Measurements from ENCODE around the gene OR51V1.
A peak's percentile ranks its signal among the peaks of the same experiment; 100 is the strongest.

The OR51V1 gene

GRCh38 chr11:5224538-5225479 lies 24.3 kb upstream of the OR51V1 start:
- H3K4ac ChIP-seq (ENCODE audit: low read depth in 1 of 2, low read length in 2 of 2), result no peak overlapping the region
- WGBS, result 88% methylated on average over 3 of the region's 6 CpGs

GRCh38 chr11:5223686-5224085 lies 23.2 kb upstream of the OR51V1 start:
- Histone ChIP-seq H2BK120ac (ENCODE audit: low read depth, low read length) (no peak overlapping the region), H4K8ac (ENCODE audit: low read length) (no peak overlapping the region), H3K23ac (ENCODE audit: low read length in 2 of 2) (no peak overlapping the region), H2BK12ac (ENCODE audit: low read length in 2 of 2) (no peak overlapping the region), H2AK5ac (ENCODE audit: low read length, severe bottlenecking) (no peak overlapping the region), H3K9me3 (ENCODE audit: control insufficient read depth, low read length) (no peaks in the 10 kb centered on the region), H2BK15ac (ENCODE audit: low read depth, poor library complexity, severe bottlenecking) (no peak overlapping the region), H3K4me3 (ENCODE audit: insufficient read depth in 1 of 2, low read depth in 1 of 2, low read length in 2 of 2) (no peak overlapping the region), H3K14ac (ENCODE audit: low read length in 2 of 2) (no peak overlapping the region), H4K91ac (ENCODE audit: low read length) (no peak overlapping the region), H3K27ac (ENCODE audit: low read length, poor library complexity, severe bottlenecking) (no peak overlapping the region), H2AFZ (ENCODE audit: low read depth, low read length) (no peak overlapping the region), H3K79me1 (replicated peaks; ENCODE audit: low read length, poor library complexity, severe bottlenecking) (no peaks in the 10 kb centered on the region), H2BK5ac (ENCODE audit: low read depth, low read length, poor library complexity, severe bottlenecking) (no peak overlapping the region), H3K36me3 (ENCODE audit: control insufficient read depth in 1 of 2, insufficient read depth in 2 of 2, low read depth in 1 of 2, low read length in 2 of 2) (no peaks in the 10 kb centered on the region), H3K4me1 (ENCODE audit: control insufficient read depth, insufficient read depth, low read depth, low read length) (no peaks in the 10 kb centered on the region), H3K27me3 (ENCODE audit: control insufficient read depth in 1 of 2, insufficient read depth in 1 of 2, low read length in 2 of 2) (no peaks in the 10 kb centered on the region), H3K18ac (ENCODE audit: low read depth in 1 of 2, low read length in 2 of 2) (no peak overlapping the region), H3K4ac (ENCODE audit: low read depth in 1 of 2, low read length in 2 of 2) (no peak overlapping the region), H3K4me2 (ENCODE audit: low read length, poor library complexity, severe bottlenecking) (no peak overlapping the region), H3K9ac (ENCODE audit: low read length) (no peak overlapping the region)
- 90% methylated on average over 1 of the region's 1 CpG for WGBS
- no peak for DNase-seq

More at GRCh38 chr11:5224538-5225479, 24.3 kb upstream of the OR51V1 start:
- Histone ChIP-seq H2BK120ac (ENCODE audit: low read depth, low read length) (no peak overlapping the region), H2AK5ac (ENCODE audit: low read length, severe bottlenecking) (no peak overlapping the region), H3K79me1 (replicated peaks; ENCODE audit: low read length, poor library complexity, severe bottlenecking) (no peaks in the 10 kb centered on the region), H2BK12ac (ENCODE audit: low read length in 2 of 2) (no peak overlapping the region), H4K8ac (ENCODE audit: low read length) (no peak overlapping the region), H2AFZ (ENCODE audit: low read depth, low read length) (no peak overlapping the region), H2BK15ac (ENCODE audit: low read depth, poor library complexity, severe bottlenecking) (no peak overlapping the region), H3K4me3 (ENCODE audit: insufficient read depth in 1 of 2, low read depth in 1 of 2, low read length in 2 of 2) (no peak overlapping the region), H3K23ac (ENCODE audit: low read length in 2 of 2) (peak overlapping the region in 1 of 2 experiments; percentile 59), H3K4me2 (ENCODE audit: low read length, poor library complexity, severe bottlenecking) (no peak overlapping the region), H3K27ac (ENCODE audit: low read length, poor library complexity, severe bottlenecking) (no peak overlapping the region), H3K14ac (ENCODE audit: low read length in 2 of 2) (no peak overlapping the region), H3K9ac (ENCODE audit: low read length) (no peak overlapping the region), H3K18ac (ENCODE audit: low read depth in 1 of 2, low read length in 2 of 2) (no peak overlapping the region), H3K4me1 (ENCODE audit: control insufficient read depth, insufficient read depth, low read depth, low read length) (no peaks in the 10 kb centered on the region), H3K27me3 (ENCODE audit: control insufficient read depth in 1 of 2, insufficient read depth in 1 of 2, low read length in 2 of 2) (no peaks in the 10 kb centered on the region), H4K91ac (ENCODE audit: low read length) (no peak overlapping the region), H2BK5ac (ENCODE audit: low read depth, low read length, poor library complexity, severe bottlenecking) (no peak overlapping the region), H3K36me3 (ENCODE audit: control insufficient read depth in 1 of 2, insufficient read depth in 2 of 2, low read depth in 1 of 2, low read length in 2 of 2) (no peaks in the 10 kb centered on the region), H3K9me3 (ENCODE audit: control insufficient read depth, low read length) (no peaks in the 10 kb centered on the region)
- no peak for DNase-seq

- Histone ChIP-seq H3K4me1 (ENCODE audit: control insufficient read depth, insufficient read depth, low read depth, low read length) (no peaks in the 10 kb centered on the region), H2BK5ac (ENCODE audit: low read depth, low read length, poor library complexity, severe bottlenecking) (no peak overlapping the region), H2BK12ac (ENCODE audit: low read length in 2 of 2) (no peak overlapping the region), H4K91ac (ENCODE audit: low read length) (no peak overlapping the region), H3K36me3 (ENCODE audit: control insufficient read depth in 1 of 2, insufficient read depth in 2 of 2, low read depth in 1 of 2, low read length in 2 of 2) (no peaks in the 10 kb centered on the region), H3K18ac (ENCODE audit: low read depth in 1 of 2, low read length in 2 of 2) (no peak overlapping the region), H3K23ac (ENCODE audit: low read length in 2 of 2) (no peak overlapping the region), H3K14ac (ENCODE audit: low read length in 2 of 2) (no peak overlapping the region), H3K27me3 (ENCODE audit: control insufficient read depth in 1 of 2, insufficient read depth in 1 of 2, low read length in 2 of 2) (no peaks in the 10 kb centered on the region), H2AK5ac (ENCODE audit: low read length, severe bottlenecking) (no peak overlapping the region), H4K8ac (ENCODE audit: low read length) (no peak overlapping the region), H3K4me2 (ENCODE audit: low read length, poor library complexity, severe bottlenecking) (no peak overlapping the region), H3K9ac (ENCODE audit: low read length) (no peak overlapping the region), H3K27ac (ENCODE audit: low read length, poor library complexity, severe bottlenecking) (no peak overlapping the region), H3K4me3 (ENCODE audit: insufficient read depth in 1 of 2, low read depth in 1 of 2, low read length in 2 of 2) (no peak overlapping the region), H3K4ac (ENCODE audit: low read depth in 1 of 2, low read length in 2 of 2) (no peak overlapping the region), H2BK15ac (ENCODE audit: low read depth, poor library complexity, severe bottlenecking) (no peak overlapping the region), H3K79me1 (replicated peaks; ENCODE audit: low read length, poor library complexity, severe bottlenecking) (no peaks in the 10 kb centered on the region), H2BK120ac (ENCODE audit: low read depth, low read length) (no peak overlapping the region), H3K9me3 (ENCODE audit: control insufficient read depth, low read length) (no peaks in the 10 kb centered on the region), H2AFZ (ENCODE audit: low read depth, low read length) (no peak overlapping the region)
- WGBS, result 88% methylated on average over 6 of the region's 6 CpGs
- DNase-seq, result no peak
Observed at GRCh38 chr11:5223146-5223545, 22.7 kb upstream of the OR51V1 start.

GRCh38 chr11:5210376-5210885 lies 9.9 kb upstream of the OR51V1 start:
- Histone ChIP-seq H2BK5ac (ENCODE audit: low read depth, low read length, poor library complexity, severe bottlenecking) (no peak overlapping the region), H2AFZ (ENCODE audit: low read depth, low read length) (no peak overlapping the region), H3K4me2 (ENCODE audit: low read length, poor library complexity, severe bottlenecking) (no peak overlapping the region), H3K79me1 (replicated peaks; ENCODE audit: low read length, poor library complexity, severe bottlenecking) (no peaks in the 10 kb centered on the region), H3K4me3 (ENCODE audit: insufficient read depth in 1 of 2, low read depth in 1 of 2, low read length in 2 of 2) (no peak overlapping the region), H2BK15ac (ENCODE audit: low read depth, poor library complexity, severe bottlenecking) (no peak overlapping the region), H3K18ac (ENCODE audit: low read depth in 1 of 2, low read length in 2 of 2) (no peak overlapping the region), H3K9me3 (ENCODE audit: control insufficient read depth, low read length) (no peaks in the 10 kb centered on the region), H3K4ac (ENCODE audit: low read depth in 1 of 2, low read length in 2 of 2) (no peak overlapping the region), H2BK120ac (ENCODE audit: low read depth, low read length) (no peak overlapping the region), H3K27ac (ENCODE audit: low read length, poor library complexity, severe bottlenecking) (no peak overlapping the region), H2BK12ac (ENCODE audit: low read length in 2 of 2) (no peak overlapping the region), H2AK5ac (ENCODE audit: low read length, severe bottlenecking) (no peak overlapping the region), H3K36me3 (ENCODE audit: control insufficient read depth in 1 of 2, insufficient read depth in 2 of 2, low read depth in 1 of 2, low read length in 2 of 2) (no peaks in the 10 kb centered on the region), H4K91ac (ENCODE audit: low read length) (no peak overlapping the region), H3K4me1 (ENCODE audit: control insufficient read depth, insufficient read depth, low read depth, low read length) (no peaks in the 10 kb centered on the region), H3K9ac (ENCODE audit: low read length) (no peak overlapping the region), H3K27me3 (ENCODE audit: control insufficient read depth in 1 of 2, insufficient read depth in 1 of 2, low read length in 2 of 2) (no peaks in the 10 kb centered on the region), H3K14ac (ENCODE audit: low read length in 2 of 2) (no peak overlapping the region), H3K23ac (ENCODE audit: low read length in 2 of 2) (no peak overlapping the region), H4K8ac (ENCODE audit: low read length) (no peak overlapping the region)
- no peak for DNase-seq
- 49% methylated on average over 6 of the region's 7 CpGs for WGBS
